Thyroid gland (tissue), 4 donors: ENCODE data around the gene FGGY. TPM values are rescaled to one million over a fixed set of nuclear protein-coding genes. Genes with fewer than 3 reads are reported as not detected.

Experiments used
- DNase-seq, 2 donors: peaks; one replicate each; pipeline ENCODE4 v3.0.0-alpha.2; 2019
- H3K27ac ChIP-seq, 3 donors: fragments of 200-600 bp; sonication (generic); 1 replicate in 2 of 3; 2 replicates in 1 of 3; pipeline ENCODE4 v1.5.1; 2016 to 2019; ENCODE audit warnings: mild to moderate bottlenecking in 1 of 3, moderate library complexity in 1 of 3
- H3K27me3 ChIP-seq: fragments of 200-600 bp; sonication (generic); one replicate; pipeline ENCODE4 v1.5.1; 2019
- H3K36me3 ChIP-seq, 2 donors: fragments of 200-600 bp; sonication (generic); one replicate each; pipeline ENCODE4 v1.5.1; 2016 to 2019
- H3K4me1 ChIP-seq, 2 donors: fragments of 200-600 bp; sonication (generic); one replicate each; pipeline ENCODE4 v1.5.1; 2017 to 2019
- H3K4me3 ChIP-seq, 3 donors: fragments of 200-600 bp; sonication (generic); replicated peaks in 1 of 3; 1 replicate in 2 of 3; 2 replicates in 1 of 3; pipeline ENCODE4 v1.5.1; 2016; ENCODE audit warnings: mild to moderate bottlenecking in 1 of 3
- H3K9me3 ChIP-seq: fragments of 200-600 bp; sonication (generic); one replicate; pipeline ENCODE4 v1.5.1; 2017
- POLR2A ChIP-seq, 2 donors: fragments of 450-650 bp; IDR thresholded peaks; one replicate each; pipeline ENCODE4 v1.6.1; 2017; ENCODE audit warnings: antibody characterized with exemption in 2 of 2, mild to moderate bottlenecking in 2 of 2, moderate library complexity in 1 of 2
- WGBS, 2 donors: methylation state at CpG; one replicate each; pipeline ENCODE4 v1.1.5; 2017; 5-methylcytosine and 5-hydroxymethylcytosine counted together
- intact Hi-C: fragments of 100-400 bp; cut with DNase I; formaldehyde crosslinking; loops from one replicate; pipeline ENCODE4 v1.15.1; 2023
- total RNA-seq, 4 donors: library from RNA; depleted of rRNA; stranded (reverse); fragments of >200 nt; gene quantifications; one replicate each; pipeline ENCODE4 v1.2.3, GENCODE V29; 2016
- TF ChIP-seq, protein P1 (sequence below), 6 experiments: fragments of 200-600 bp in 3 of 6; fragments of 450-650 bp in 3 of 6; sonication (generic) in 3 of 6; IDR thresholded peaks; one replicate each; pipeline ENCODE4 v1.5.1; 2016 to 2019; ENCODE audit warnings: antibody characterized with exemption in 6 of 6, mild to moderate bottlenecking in 2 of 6, inconsistent platforms in 1 of 6, moderate library complexity in 1 of 6

FGGY gene
- total RNA-seq, 4 donors from 2014 or later = 24.6 to 46.1 (median 36.4) TPM

DNA sequence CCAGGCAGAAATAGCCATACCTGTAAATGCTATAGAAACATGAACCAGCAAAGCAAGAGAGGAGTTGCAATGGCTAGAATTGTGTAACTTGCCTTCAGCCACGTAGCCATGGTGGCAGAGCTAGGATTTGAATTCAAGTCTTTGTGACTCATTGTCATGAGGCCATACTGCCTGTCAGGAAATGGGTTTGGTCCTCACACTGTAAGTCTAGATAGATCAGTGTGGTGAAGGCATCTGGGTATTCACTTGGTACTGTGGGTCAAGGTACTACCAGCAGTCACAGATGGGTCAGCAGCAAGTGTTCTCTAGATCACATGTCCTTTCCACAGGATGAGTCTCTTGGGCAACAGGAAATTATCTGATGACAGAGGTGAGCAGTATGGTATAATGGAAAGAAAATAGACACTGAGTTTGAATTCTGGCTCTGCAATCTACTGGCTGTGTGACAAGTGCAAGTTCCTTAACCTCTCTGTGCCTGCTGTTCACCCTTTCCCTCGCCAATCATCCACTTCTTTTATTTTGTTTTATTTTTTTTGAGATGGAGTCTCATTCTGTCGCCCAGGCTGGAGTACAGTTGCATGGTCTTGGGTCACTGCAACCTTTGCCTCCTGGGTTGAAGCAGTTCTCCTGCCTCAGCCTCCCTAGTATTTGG lies 36.9 kb downstream of the FGGY start:
- WGBS, 2 donors = 90 to 95% methylated on average over 3 of the region's 3 CpGs
- intact Hi-C loops = no loop called here
- DNase-seq = no peak
- Histone ChIP-seq H3K27me3 (no peaks in the 10 kb centered on the region), H3K9me3 (no peaks in the 10 kb centered on the region), H3K36me3 (no peaks in the 10 kb centered on the region), H3K4me1 (no peaks in the 10 kb centered on the region), H3K27ac (no peak overlapping the region), H3K4me3 (no peak overlapping the region)
- no peak for TF ChIP-seq POLR2A (IDR thresholded peaks at IDR 0.05)
- TF ChIP-seq, protein P1, sequence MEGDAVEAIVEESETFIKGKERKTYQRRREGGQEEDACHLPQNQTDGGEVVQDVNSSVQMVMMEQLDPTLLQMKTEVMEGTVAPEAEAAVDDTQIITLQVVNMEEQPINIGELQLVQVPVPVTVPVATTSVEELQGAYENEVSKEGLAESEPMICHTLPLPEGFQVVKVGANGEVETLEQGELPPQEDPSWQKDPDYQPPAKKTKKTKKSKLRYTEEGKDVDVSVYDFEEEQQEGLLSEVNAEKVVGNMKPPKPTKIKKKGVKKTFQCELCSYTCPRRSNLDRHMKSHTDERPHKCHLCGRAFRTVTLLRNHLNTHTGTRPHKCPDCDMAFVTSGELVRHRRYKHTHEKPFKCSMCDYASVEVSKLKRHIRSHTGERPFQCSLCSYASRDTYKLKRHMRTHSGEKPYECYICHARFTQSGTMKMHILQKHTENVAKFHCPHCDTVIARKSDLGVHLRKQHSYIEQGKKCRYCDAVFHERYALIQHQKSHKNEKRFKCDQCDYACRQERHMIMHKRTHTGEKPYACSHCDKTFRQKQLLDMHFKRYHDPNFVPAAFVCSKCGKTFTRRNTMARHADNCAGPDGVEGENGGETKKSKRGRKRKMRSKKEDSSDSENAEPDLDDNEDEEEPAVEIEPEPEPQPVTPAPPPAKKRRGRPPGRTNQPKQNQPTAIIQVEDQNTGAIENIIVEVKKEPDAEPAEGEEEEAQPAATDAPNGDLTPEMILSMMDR (IDR thresholded peaks at IDR 0.05) = no peak

DNA sequence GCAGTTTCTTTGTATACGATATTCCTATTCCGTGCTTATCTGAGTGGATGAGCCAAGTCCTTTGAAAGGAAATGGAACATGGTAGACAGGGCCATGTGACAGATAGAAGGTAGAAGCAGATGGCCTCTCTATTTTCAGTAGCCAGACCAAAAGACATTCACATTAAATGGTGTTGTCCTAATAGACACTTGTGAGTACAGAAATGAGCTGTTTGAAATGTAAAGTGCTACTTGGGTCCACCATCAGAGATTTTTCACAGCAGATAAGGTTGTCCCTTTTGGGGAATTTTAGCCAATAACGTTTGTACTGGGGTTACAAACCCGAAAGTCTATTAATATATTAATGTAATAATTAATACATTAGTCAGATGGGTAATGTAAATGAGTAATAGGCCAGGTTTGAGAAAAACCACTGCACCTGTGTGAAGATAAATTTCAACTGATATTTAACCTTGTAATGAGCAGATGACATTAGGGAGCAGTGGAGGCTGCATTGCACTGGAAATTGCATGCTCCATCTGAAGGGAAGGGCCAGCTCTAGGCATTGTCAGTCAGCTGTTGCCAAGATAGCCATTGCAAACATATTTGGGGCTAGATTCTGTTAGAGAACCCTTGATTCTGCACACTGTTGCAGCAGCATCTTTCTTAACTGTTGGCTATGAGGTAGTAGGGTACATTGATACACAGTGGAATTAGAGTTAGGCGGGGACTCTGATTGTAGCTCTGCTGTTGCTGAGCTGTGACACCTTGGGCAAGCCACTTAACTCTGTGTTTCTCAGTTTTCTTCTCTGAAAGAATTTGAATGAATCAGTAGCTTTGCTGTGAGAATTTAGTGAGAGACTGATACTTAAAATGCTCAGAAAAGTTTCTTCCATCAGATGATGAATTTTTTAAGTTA lies 43.8 kb downstream of the FGGY start:
- no peaks in the 10 kb centered on the region for H3K9me3 ChIP-seq
- WGBS, 2 donors = 89% methylated on average over 5 of the region's 5 CpGs
- TF ChIP-seq, protein P1 (IDR thresholded peaks at IDR 0.05) = no peak
- no peak for TF ChIP-seq POLR2A (IDR thresholded peaks at IDR 0.05)
- H3K4me1 ChIP-seq = no peaks in the 10 kb centered on the region
- intact Hi-C loops = no loop called here
- no peaks in the 10 kb centered on the region for H3K36me3 ChIP-seq
- H3K4me3 ChIP-seq = no peak overlapping the region
- H3K27me3 ChIP-seq = no peaks in the 10 kb centered on the region
- no peak overlapping the region for H3K27ac ChIP-seq
- DNase-seq = no peak

DNA sequence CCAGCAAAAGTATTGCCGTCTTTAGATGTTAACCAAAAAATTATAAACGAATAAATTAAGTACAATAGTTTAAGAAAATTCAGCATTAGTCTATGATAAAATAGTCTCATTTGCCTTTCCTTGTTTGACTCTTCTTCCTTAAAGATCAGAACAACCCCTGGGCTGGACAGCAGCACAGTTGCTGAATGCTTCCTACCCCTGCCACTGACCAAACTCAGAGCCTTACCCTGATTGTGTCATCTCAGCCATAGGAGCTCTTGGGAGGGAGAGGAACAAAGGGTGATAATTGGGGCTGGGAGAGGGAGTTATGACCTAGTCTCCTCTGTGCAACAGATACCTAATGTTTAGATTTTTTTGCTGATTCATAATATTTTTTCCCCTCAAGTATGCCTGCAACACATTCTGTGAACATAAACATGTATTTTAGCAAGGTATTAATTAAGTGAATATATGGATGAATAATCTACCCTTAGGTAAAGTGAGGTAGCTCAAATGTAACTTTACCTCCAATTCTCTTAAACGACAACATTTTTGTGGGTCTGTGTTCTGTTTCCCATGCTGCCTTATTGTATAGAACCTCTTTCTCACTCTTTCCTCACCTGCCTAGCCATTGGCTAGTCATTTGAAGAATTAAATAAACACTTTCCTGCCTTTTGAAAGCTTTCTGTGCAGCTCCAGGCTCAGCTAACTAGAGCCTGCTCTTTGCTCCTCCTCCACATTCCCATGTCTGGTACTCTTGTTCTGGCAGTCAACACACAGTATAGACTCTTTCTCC lies 46.1 kb downstream of the FGGY start:
- no peak for DNase-seq
- H3K27ac ChIP-seq = no peak overlapping the region
- H3K4me3 ChIP-seq = no peak overlapping the region
- no peaks in the 10 kb centered on the region for H3K4me1 ChIP-seq
- intact Hi-C loops = no loop called here
- 90 to 92% methylated on average over 3 of the region's 3 CpGs for WGBS, 2 donors
- H3K36me3 ChIP-seq = no peaks in the 10 kb centered on the region
- no peaks in the 10 kb centered on the region for H3K9me3 ChIP-seq
- no peaks in the 10 kb centered on the region for H3K27me3 ChIP-seq
- TF ChIP-seq, protein P1 (IDR thresholded peaks at IDR 0.05) = no peak
- TF ChIP-seq POLR2A (IDR thresholded peaks at IDR 0.05) = no peak

DNA sequence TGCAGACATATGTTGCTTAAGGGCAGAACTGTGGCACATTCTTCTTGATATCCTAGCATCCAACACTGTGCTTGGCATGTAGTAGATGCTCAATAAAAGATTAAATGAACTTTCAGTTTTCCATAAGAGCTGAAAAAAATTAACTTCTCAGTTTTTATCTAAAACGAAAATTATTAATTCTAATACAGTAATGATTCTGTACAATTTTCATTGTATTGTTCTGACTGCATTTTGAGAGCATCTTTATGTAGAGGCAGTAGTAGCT lies 46.6 kb downstream of the FGGY start:
- intact Hi-C loops = no loop called here
- Histone ChIP-seq H3K4me1 (no peaks in the 10 kb centered on the region), H3K27me3 (no peaks in the 10 kb centered on the region), H3K27ac (no peak overlapping the region), H3K4me3 (no peak overlapping the region), H3K36me3 (no peaks in the 10 kb centered on the region), H3K9me3 (no peaks in the 10 kb centered on the region)
- 77 to 97% methylated on average over 1 of the region's 1 CpG for WGBS, 2 donors
- no peak for DNase-seq
- TF ChIP-seq, protein P1 (IDR thresholded peaks at IDR 0.05) = no peak
- TF ChIP-seq POLR2A (IDR thresholded peaks at IDR 0.05) = no peak
